Adrenal gland (tissue), 12 donors: ENCODE data around the gene MED14. TPM values are rescaled to one million over a fixed set of nuclear protein-coding genes. Genes with fewer than 3 reads are reported as not detected.

ENCODE experiments used
- DNase-seq, 7 donors: peaks; one replicate each; pipeline ENCODE4 v3.0.0-alpha.2; 2019 to 2020
- H3K27ac ChIP-seq, 5 donors: fragments of 200-600 bp; sonication (generic) in 4 of 5; 1 replicate in 3 of 5; 2 replicates in 2 of 5; pipeline versions ENCODE4 v1.5.1 to v1.8.0; 2016 to 2020; ENCODE audit warnings: mild to moderate bottlenecking in 1 of 5
- H3K27me3 ChIP-seq: fragments of 200-600 bp; 2 replicates; pipeline ENCODE4 v1.8.0; 2021
- H3K36me3 ChIP-seq, 2 donors: fragments of 200-600 bp; replicated peaks in 1 of 2; 1 replicate in 1 of 2; 2 replicates in 1 of 2; pipeline versions ENCODE4 v1.5.1 to v1.8.0; 2018 to 2022
- H3K4me1 ChIP-seq, 2 donors: fragments of 200-600 bp; replicated peaks in 1 of 2; 1 replicate in 1 of 2; 2 replicates in 1 of 2; pipeline versions ENCODE4 v1.5.1 to v1.8.0; 2018 to 2021
- H3K4me3 ChIP-seq, 4 donors: fragments of 200-600 bp; sonication (generic) in 3 of 4; one replicate each; pipeline ENCODE4 v1.5.1; 2016 to 2018
- H3K9me3 ChIP-seq, 3 donors: fragments of 200-600 bp; sonication (generic) in 1 of 3; replicated peaks in 1 of 3; 1 replicate in 2 of 3; 2 replicates in 1 of 3; pipeline versions ENCODE4 v1.5.1 to v1.8.0; 2016 to 2021
- CTCF ChIP-seq, 6 experiments: fragments of 450-650 bp in 4 of 6; fragments of 200-600 bp in 2 of 6; sonication (generic) in 1 of 6; IDR thresholded peaks; 1 replicate in 5 of 6; 2 replicates in 1 of 6; pipeline versions ENCODE4 v1.5.1 to v1.8.0; 2016 to 2021; ENCODE audit warnings: antibody characterized with exemption in 6 of 6, mild to moderate bottlenecking in 2 of 6, moderate library complexity in 1 of 6
- POLR2A ChIP-seq, 2 donors: fragments of 450-650 bp; IDR thresholded peaks; one replicate each; pipeline ENCODE4 v1.6.1; 2017; ENCODE audit warnings: antibody characterized with exemption in 2 of 2, mild to moderate bottlenecking in 2 of 2, moderate library complexity in 1 of 2
- WGBS, 4 donors: extraction: QIAGEN DNeasy Blood & Tissue Kit in 2 of 4; methylation state at CpG; one replicate each; pipeline versions ENCODE4 v1.1.5 to v1.1.7; 2013 to 2017; 5-methylcytosine and 5-hydroxymethylcytosine counted together
- intact Hi-C, 2 donors: fragments of 100-400 bp; cut with DNase I; formaldehyde crosslinking; loops; one replicate each; pipeline versions ENCODE4 v1.14.1 to v1.15.0; 2022 to 2023
- polyA plus RNA-seq, 3 donors: library from polyadenylated mRNA; stranded (reverse); fragments of 200-250 nt in 2 of 3; fragments of 350-450 nt in 1 of 3; fragmentation: Illumina TruSeq in 1 of 3; extraction: RNeasy Lipid Tissue Mini Kit (QIAGEN cat#74804) in 1 of 3; gene quantifications; one replicate each; pipeline ENCODE4 v1.2.3, GENCODE V29; 2013 to 2014
- total RNA-seq, 9 donors: library from RNA; depleted of rRNA in 4 of 9; stranded (reverse); fragments of >200 nt in 4 of 9; fragments of 120-200 nt in 1 of 9; fragmentation: NEBNext Ultra II Directional in 1 of 9; extraction: Animal tissue kit (Norgen Biotek cat#: 25700) in 1 of 9; gene quantifications; one replicate each; pipeline versions ENCODE4 v1.1.0 to v1.2.4, GENCODE V29; 2013 to 2023
- donor health status: healthy with polysubstance abuse.
- donor health status: Bipolar disorder and iron deficiency.
- donor health status: DM: yes; HTN: yes; CAD: no.
- donor health status: DM: no; HTN: no; CAD: no.
- donor health status: DM: no; HTN: no; CAD: no.
- donor health status: DM: yes; HTN: yes; CAD: no.

MED14 gene
- total and polyA plus RNA-seq, 12 donors, result 10.4 to 56.3 (median 29.6) TPM

- Histone ChIP-seq H3K4me3 (no peak overlapping the region), H3K27me3 (peaks cover 5% of the 10 kb centered on the region), H3K27ac (no peak overlapping the region), H3K9me3 (no peaks in the 10 kb centered on the region), H3K36me3 (peaks cover 0 to 18% of the 10 kb centered on the region in 2 donors), H3K4me1 (no peaks in the 10 kb centered on the region)
- WGBS, 4 donors, result 47 to 62% (median 58%) methylated on average over 4 of the region's 4 CpGs
- DNase-seq, result no peak
- no peak for TF ChIP-seq POLR2A (IDR thresholded peaks at IDR 0.05)
- TF ChIP-seq CTCF (IDR thresholded peaks at IDR 0.05), result no peak
- intact Hi-C loops, result no loop called here
These were observed 49.9 kb downstream of the MED14 start for GRCh38 chrX:40685362-40685918.

GRCh38 chrX:40684092-40684491 is 51.2 kb downstream of the MED14 start:
- H3K4me3 ChIP-seq, result no peak overlapping the region
- H3K27ac ChIP-seq, result no peak overlapping the region
- no peaks in the 10 kb centered on the region for H3K4me1 ChIP-seq
- 83 to 100% (median 97%) methylated on average over 1 of the region's 1 CpG for WGBS, 4 donors
- H3K27me3 ChIP-seq, result no peaks in the 10 kb centered on the region
- TF ChIP-seq CTCF (IDR thresholded peaks at IDR 0.05), result no peak
- no peak for TF ChIP-seq POLR2A (IDR thresholded peaks at IDR 0.05)
- H3K9me3 ChIP-seq, result no peaks in the 10 kb centered on the region
- DNase-seq, result no peak
- H3K36me3 ChIP-seq, result peaks cover 0 to 23% of the 10 kb centered on the region in 2 donors
- intact Hi-C loops, result no loop called here

- H3K9me3 ChIP-seq, result no peaks in the 10 kb centered on the region
- WGBS, 4 donors, result 40 to 78% (median 54%) methylated on average over 3 of the region's 3 CpGs
- H3K27me3 ChIP-seq, result no peaks in the 10 kb centered on the region
- no peaks in the 10 kb centered on the region for H3K4me1 ChIP-seq
- no peak for DNase-seq
- TF ChIP-seq POLR2A (IDR thresholded peaks at IDR 0.05), result no peak
- no peak for TF ChIP-seq CTCF (IDR thresholded peaks at IDR 0.05)
- peak overlapping the region in 1 of 5 donors; percentile 49 for H3K27ac ChIP-seq
- peaks cover 0 to 22% of the 10 kb centered on the region in 2 donors for H3K36me3 ChIP-seq
- no peak overlapping the region for H3K4me3 ChIP-seq
- intact Hi-C loops, result no loop called here
These were observed 52.1 kb downstream of the MED14 start for GRCh38 chrX:40683245-40683644.

GRCh38 chrX:40671126-40671525 is 64.2 kb downstream of the MED14 start:
- Histone ChIP-seq H3K9me3 (no peaks in the 10 kb centered on the region), H3K27ac (peak overlapping the region in 2 of 5 donors; percentile 7 to 15), H3K4me3 (no peak overlapping the region), H3K4me1 (peaks cover 0 to 4% of the 10 kb centered on the region in 2 donors), H3K36me3 (no peaks in the 10 kb centered on the region), H3K27me3 (no peaks in the 10 kb centered on the region)
- intact Hi-C loops, result no loop called here
- 21 to 59% (median 43%) methylated on average over 6 of the region's 6 CpGs for WGBS, 4 donors
- peak in 5 of 6 experiments; percentile 11 to 32 (median 31) for TF ChIP-seq CTCF (IDR thresholded peaks at IDR 0.05)
- no peak for TF ChIP-seq POLR2A (IDR thresholded peaks at IDR 0.05)
- peak; percentile 21 to 70 (median 53) for DNase-seq
